IgD-negative memory B cell (primary cell): ENCODE measurements around the gene FASTK. TPM values are rescaled to one million over a fixed set of nuclear protein-coding genes. Genes with fewer than 3 reads are reported as not detected.

Experiments
- H3K27ac Mint-ChIP-seq, 3 donors: one replicate each; pipeline ENCODE4 v1.8.0; 2020 to 2022; ENCODE audit warnings: mild to moderate bottlenecking in 3 of 3, mixed read lengths in 3 of 3, moderate library complexity in 1 of 3
- H3K27me3 Mint-ChIP-seq: one replicate; pipeline ENCODE4 v1.8.0; 2021; ENCODE audit warnings: mixed read lengths
- H3K36me3 Mint-ChIP-seq: one replicate; pipeline ENCODE4 v1.8.0; 2020; ENCODE audit warnings: mild to moderate bottlenecking, mixed read lengths
- H3K4me1 Mint-ChIP-seq, 3 donors: one replicate each; pipeline ENCODE4 v1.8.0; 2020 to 2022; ENCODE audit warnings: mixed read lengths in 3 of 3, mild to moderate bottlenecking in 1 of 3
- H3K4me3 Mint-ChIP-seq, 4 donors: one replicate each; pipeline ENCODE4 v1.8.0; 2020 to 2022; ENCODE audit warnings: mild to moderate bottlenecking in 4 of 4, mixed read lengths in 4 of 4, moderate library complexity in 3 of 4
- H3K9me3 Mint-ChIP-seq, 3 donors: one replicate each; pipeline ENCODE4 v1.8.0; 2020 to 2021; ENCODE audit warnings: mixed read lengths in 3 of 3, mild to moderate bottlenecking in 1 of 3
- polyA plus RNA-seq: library from polyadenylated mRNA; unstranded; fragments of 300-500 nt; fragmentation: Illumina TruSeq; gene quantifications from one replicate; pipeline ENCODE4 v1.2.3, GENCODE V29; 2021

FASTK gene
- polyA plus RNA-seq, 1 donor from 2014 or later: 55.4 TPM

DNA sequence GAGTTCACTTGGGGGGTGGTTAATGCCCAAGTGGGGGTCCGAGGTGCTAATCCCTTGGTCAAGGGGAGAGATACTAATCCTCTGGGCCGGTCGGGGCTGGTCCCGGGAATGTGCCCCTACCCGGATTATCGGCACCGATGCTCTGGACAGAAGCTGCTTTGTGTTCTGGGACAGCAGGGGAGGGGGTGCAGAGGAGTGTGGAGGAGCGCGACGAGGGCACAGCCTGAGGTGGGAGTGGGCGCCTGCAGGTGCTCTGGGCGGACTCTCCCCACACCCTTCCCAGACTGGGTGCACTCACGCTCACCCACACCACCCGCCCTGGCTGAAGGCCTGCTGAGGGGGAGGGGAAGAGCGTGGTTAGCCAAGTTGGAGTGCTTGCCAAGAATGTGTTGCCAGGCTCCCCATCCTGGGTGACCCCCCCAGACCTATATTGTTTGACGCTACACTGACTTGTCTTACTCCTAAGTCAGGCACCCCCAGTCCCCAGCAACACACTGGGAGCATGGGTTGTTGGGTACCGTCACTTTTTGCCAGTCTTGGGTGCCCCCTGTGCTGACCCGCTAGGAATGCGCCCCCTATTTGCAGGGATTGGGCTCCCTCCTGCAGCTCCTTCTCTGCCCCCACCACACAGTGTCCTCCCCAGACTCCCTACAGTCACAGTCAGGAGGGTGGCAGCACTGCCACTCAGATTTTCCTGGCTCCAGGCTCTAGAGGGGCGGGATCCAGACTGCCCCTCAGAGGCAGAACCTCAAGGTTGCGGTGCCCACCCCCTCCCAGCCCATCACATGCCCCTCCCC, 20.0 kb downstream of the FASTK start:
- H3K4me3 Mint-ChIP-seq: peak overlapping the region; percentile 89 to 99 (median 98)
- peak overlapping the region; percentile 10 to 96 (median 23) for H3K27ac Mint-ChIP-seq
- H3K36me3 Mint-ChIP-seq: no peaks in the 10 kb centered on the region
- peaks cover 9 to 11% (median 9%) of the 10 kb centered on the region in 3 donors for H3K4me1 Mint-ChIP-seq
- H3K27me3 Mint-ChIP-seq: no peaks in the 10 kb centered on the region
- no peaks in the 10 kb centered on the region for H3K9me3 Mint-ChIP-seq

GRCh38 chr7:151060113-151060415, 20.5 kb downstream of the FASTK start:
- peak overlapping the region; percentile 89 to 99 (median 98) for H3K4me3 Mint-ChIP-seq
- H3K27me3 Mint-ChIP-seq: no peaks in the 10 kb centered on the region
- H3K27ac Mint-ChIP-seq: peak overlapping the region; percentile 23 to 96 (median 31)
- H3K36me3 Mint-ChIP-seq: no peaks in the 10 kb centered on the region
- H3K9me3 Mint-ChIP-seq: no peaks in the 10 kb centered on the region
- H3K4me1 Mint-ChIP-seq: peaks cover 9 to 11% (median 9%) of the 10 kb centered on the region in 3 donors

- H3K9me3 Mint-ChIP-seq: no peaks in the 10 kb centered on the region
- peaks cover 9 to 11% (median 9%) of the 10 kb centered on the region in 3 donors for H3K4me1 Mint-ChIP-seq
- H3K27ac Mint-ChIP-seq: peak within 1 kb of the TSS; percentile 94 to 96 (median 95)
- peak within 1 kb of the TSS; percentile 89 to 99 (median 98) for H3K4me3 Mint-ChIP-seq
- H3K27me3 Mint-ChIP-seq: no peaks in the 10 kb centered on the region
- H3K36me3 Mint-ChIP-seq: no peaks in the 10 kb centered on the region
Measured at GRCh38 chr7:151059367-151060112, 21.1 kb downstream of the FASTK start, which contains the start of gene SLC4A2. Gene SLC4A2, plus strand, starts transcription at chr7:151059589. Its CDS starts 2,399 bp downstream, at chr7:151061988.

- Mint-ChIP-seq H3K9me3 (no peaks in the 10 kb centered on the region), H3K4me1 (peaks cover 9 to 11% (median 9%) of the 10 kb centered on the region in 3 donors), H3K36me3 (no peaks in the 10 kb centered on the region), H3K27ac (peak overlapping the region; percentile 94 to 96 (median 95)), H3K4me3 (peak overlapping the region; percentile 89 to 99 (median 98)), H3K27me3 (no peaks in the 10 kb centered on the region)
Measured at GRCh38 chr7:151058781-151059366, 21.7 kb downstream of the FASTK start.

DNA sequence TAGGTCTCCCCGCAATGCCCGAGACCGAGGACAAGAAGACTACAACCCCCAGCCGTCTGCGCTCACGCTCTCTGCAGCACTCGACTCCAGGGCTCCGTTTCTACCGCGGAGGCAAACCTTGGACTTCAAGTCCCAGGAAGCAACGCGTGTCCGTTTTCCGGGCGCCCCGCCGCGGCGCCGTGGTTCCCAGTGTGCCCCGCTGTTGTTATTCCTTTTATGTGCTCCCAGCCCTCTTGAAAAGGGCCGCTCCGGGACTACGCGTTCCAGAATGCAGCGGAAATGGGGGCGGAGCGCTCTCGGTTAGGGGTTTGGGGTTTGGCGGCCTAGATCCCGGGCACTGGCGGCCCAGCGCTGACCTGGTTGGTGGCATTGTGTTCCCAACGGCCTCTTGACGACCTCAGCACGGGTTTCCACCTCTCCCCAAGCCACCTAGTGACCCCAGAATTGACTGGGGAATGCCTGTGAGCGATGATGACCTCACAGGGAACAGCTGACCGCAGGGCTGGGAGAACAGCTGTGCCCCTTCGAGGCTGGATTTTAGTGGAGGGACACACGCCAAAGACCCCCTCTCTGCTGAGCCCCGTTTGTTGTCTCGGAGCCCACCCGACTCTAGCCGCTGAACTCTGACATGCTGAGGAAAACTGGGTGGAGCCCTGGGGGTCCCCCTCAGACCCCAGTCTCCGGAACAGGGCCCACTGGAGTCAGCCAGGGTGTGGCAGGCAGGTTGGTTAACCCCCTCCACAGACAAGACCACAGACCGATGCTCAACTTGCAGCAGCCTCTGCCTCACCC, 22.4 kb downstream of the FASTK start:
- Mint-ChIP-seq H3K36me3 (no peaks in the 10 kb centered on the region), H3K4me1 (peaks cover 9 to 11% (median 9%) of the 10 kb centered on the region in 3 donors)

GRCh38 chr7:151057506-151057988, 23.1 kb downstream of the FASTK start, which contains the start of gene CDK5:
Gene CDK5, minus strand, starts transcription at chr7:151057897. Its CDS starts 49 bp downstream, at chr7:151057848.
- H3K36me3 Mint-ChIP-seq: peaks cover 1% of the 10 kb centered on the region
- peak within 1 kb of the TSS; percentile 89 to 99 (median 98) for H3K4me3 Mint-ChIP-seq
- peaks cover 9 to 11% (median 10%) of the 10 kb centered on the region in 3 donors for H3K4me1 Mint-ChIP-seq
- no peaks in the 10 kb centered on the region for H3K9me3 Mint-ChIP-seq
- H3K27me3 Mint-ChIP-seq: peaks cover 2% of the 10 kb centered on the region
- H3K27ac Mint-ChIP-seq: peak within 1 kb of the TSS; percentile 94 to 96 (median 95)

More for the DNA sequence above, 22.4 kb downstream of the FASTK start:
- Mint-ChIP-seq H3K9me3 (no peaks in the 10 kb centered on the region), H3K4me3 (peak overlapping the region; percentile 89 to 99 (median 98)), H3K27ac (peak overlapping the region; percentile 94 to 96 (median 95)), H3K27me3 (no peaks in the 10 kb centered on the region)

- Mint-ChIP-seq H3K27me3 (peaks cover 5% of the 10 kb centered on the region), H3K27ac (peak overlapping the region in 1 of 3 donors; percentile 94), H3K4me3 (peak overlapping the region; percentile 89 to 99 (median 98)), H3K9me3 (no peaks in the 10 kb centered on the region), H3K4me1 (peaks cover 9 to 11% (median 11%) of the 10 kb centered on the region in 3 donors), H3K36me3 (peaks cover 1% of the 10 kb centered on the region)
Measured at GRCh38 chr7:151056666-151057505, 23.7 kb downstream of the FASTK start.

GRCh38 chr7:151056283-151056665, 24.3 kb downstream of the FASTK start:
- peaks cover 1% of the 10 kb centered on the region for H3K36me3 Mint-ChIP-seq
- H3K27ac Mint-ChIP-seq: no peak overlapping the region
- peaks cover 9 to 11% (median 9%) of the 10 kb centered on the region in 3 donors for H3K4me1 Mint-ChIP-seq
- H3K4me3 Mint-ChIP-seq: peak overlapping the region; percentile 69 to 99 (median 94)
- peaks cover 10% of the 10 kb centered on the region for H3K27me3 Mint-ChIP-seq
- no peaks in the 10 kb centered on the region for H3K9me3 Mint-ChIP-seq

GRCh38 chr7:151053751-151054150, 26.9 kb downstream of the FASTK start:
- no peak overlapping the region for H3K27ac Mint-ChIP-seq
- H3K4me3 Mint-ChIP-seq: no peak overlapping the region
- peaks cover 1% of the 10 kb centered on the region for H3K36me3 Mint-ChIP-seq
- peaks cover 11% of the 10 kb centered on the region for H3K27me3 Mint-ChIP-seq
- H3K4me1 Mint-ChIP-seq: peaks cover 8 to 9% (median 8%) of the 10 kb centered on the region in 3 donors
- H3K9me3 Mint-ChIP-seq: no peaks in the 10 kb centered on the region

- Mint-ChIP-seq H3K4me1 (peaks cover 5 to 9% (median 6%) of the 10 kb centered on the region in 3 donors), H3K36me3 (peaks cover 1% of the 10 kb centered on the region), H3K9me3 (no peaks in the 10 kb centered on the region), H3K27ac (no peak overlapping the region), H3K27me3 (peaks cover 11% of the 10 kb centered on the region), H3K4me3 (no peak overlapping the region)
Measured at GRCh38 chr7:151053096-151053495, 27.5 kb downstream of the FASTK start.

DNA sequence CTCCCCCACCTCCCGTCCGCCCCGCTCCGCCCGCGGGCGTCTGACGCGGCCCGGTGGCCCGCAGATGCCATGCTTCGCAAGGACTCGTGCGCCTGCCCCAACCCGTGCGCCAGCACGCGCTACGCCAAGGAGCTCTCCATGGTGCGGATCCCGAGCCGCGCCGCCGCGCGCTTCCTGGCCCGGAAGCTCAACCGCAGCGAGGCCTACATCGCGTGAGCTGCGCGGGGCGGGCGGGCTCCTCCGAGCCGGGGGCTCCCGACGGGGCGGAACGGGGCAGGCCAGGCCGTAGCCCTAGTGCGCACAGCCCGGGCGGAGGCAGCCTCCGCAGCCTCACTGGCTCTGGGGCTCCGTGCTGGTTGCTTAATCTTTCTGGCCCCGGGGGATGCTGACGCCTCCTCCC, 29.5 kb downstream of the FASTK start:
- Mint-ChIP-seq H3K4me3 (no peak overlapping the region), H3K36me3 (peaks cover 1% of the 10 kb centered on the region), H3K27me3 (peaks cover 11% of the 10 kb centered on the region), H3K9me3 (no peaks in the 10 kb centered on the region), H3K27ac (no peak overlapping the region), H3K4me1 (peaks cover 0 to 4% (median 0%) of the 10 kb centered on the region in 3 donors)

DNA sequence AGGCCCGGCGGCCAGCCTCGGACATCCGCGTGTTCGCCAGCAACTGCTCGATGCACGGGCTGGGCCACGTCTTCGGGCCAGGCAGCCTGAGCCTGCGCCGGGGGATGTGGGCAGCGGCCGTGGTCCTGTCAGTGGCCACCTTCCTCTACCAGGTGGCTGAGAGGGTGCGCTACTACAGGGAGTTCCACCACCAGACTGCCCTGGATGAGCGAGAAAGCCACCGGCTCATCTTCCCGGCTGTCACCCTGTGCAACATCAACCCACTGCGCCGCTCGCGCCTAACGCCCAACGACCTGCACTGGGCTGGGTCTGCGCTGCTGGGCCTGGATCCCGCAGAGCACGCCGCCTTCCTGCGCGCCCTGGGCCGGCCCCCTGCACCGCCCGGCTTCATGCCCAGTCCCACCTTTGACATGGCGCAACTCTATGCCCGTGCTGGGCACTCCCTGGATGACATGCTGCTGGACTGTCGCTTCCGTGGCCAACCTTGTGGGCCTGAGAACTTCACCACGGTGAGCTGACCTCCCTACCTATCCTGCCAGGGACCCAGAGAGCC, 31.6 kb downstream of the FASTK start:
- Mint-ChIP-seq H3K9me3 (no peaks in the 10 kb centered on the region), H3K27ac (no peak overlapping the region), H3K36me3 (peaks cover 1% of the 10 kb centered on the region), H3K4me1 (peaks cover 0 to 4% (median 0%) of the 10 kb centered on the region in 3 donors), H3K4me3 (no peak overlapping the region), H3K27me3 (peaks cover 11% of the 10 kb centered on the region)
